WTC11 (cell line): ENCODE measurements around the gene MYO16.

Experiments used
- ATF1 ChIP-seq: sonication (generic); formaldehyde crosslinking; IDR thresholded peaks from 2 replicates; pipeline ENCODE4 v1.8.1; 2023; ENCODE audit warnings: mild to moderate bottlenecking, moderate library complexity, missing genetic modification reagents
- ATF2 ChIP-seq: sonication (generic); formaldehyde crosslinking; IDR thresholded peaks from 2 replicates; pipeline ENCODE4 v1.8.1; 2022; ENCODE audit warnings: low read depth, missing genetic modification reagents, borderline replicate concordance
- CTCF ChIP-seq: fragments of 200-600 bp; IDR thresholded peaks from 2 replicates; pipeline ENCODE4 v1.8.0; 2022; ENCODE audit warnings: antibody characterized with exemption
- ERG ChIP-seq: fragments of 250-450 bp; sonication (Bioruptor Pico); IDR thresholded peaks from 2 replicates; pipeline ENCODE4 v1.8.0; 2021; ENCODE audit warnings: mild to moderate bottlenecking
- JUN ChIP-seq: sonication (generic); formaldehyde crosslinking; IDR thresholded peaks from 2 replicates; pipeline ENCODE4 v1.8.0; 2023; ENCODE audit warnings: mild to moderate bottlenecking, missing genetic modification reagents
- PRRX2 ChIP-seq: fragments of 250-450 bp; sonication (Bioruptor Pico); IDR thresholded peaks from 2 replicates; pipeline ENCODE4 v1.8.0; 2021; ENCODE audit warnings: mild to moderate bottlenecking
- SP1 ChIP-seq: sonication (generic); formaldehyde crosslinking; conservative IDR thresholded peaks from 2 replicates; pipeline ENCODE4 v1.8.1; 2022; ENCODE audit warnings: missing genetic modification reagents
- STAT6 ChIP-seq: sonication (generic); formaldehyde crosslinking; conservative IDR thresholded peaks from 2 replicates; pipeline ENCODE4 v1.8.1; 2023; ENCODE audit warnings: mild to moderate bottlenecking, low read depth, missing genetic modification reagents, moderate library complexity
- ZNF317 ChIP-seq: sonication (generic); formaldehyde crosslinking; IDR thresholded peaks from 2 replicates; pipeline ENCODE4 v1.8.1; 2023; ENCODE audit warnings: low read depth, mild to moderate bottlenecking, moderate library complexity, missing genetic modification reagents, borderline replicate concordance

- TF ChIP-seq CTCF (no peak), STAT6 (no peak), SP1 (CRISPR knock-in tag) (no peak), ERG (CRISPR knock-in tag) (no peak), PRRX2 (CRISPR knock-in tag) (no peak), ZNF317 (no peak), JUN (CRISPR knock-in tag) (no peak), ATF1 (CRISPR knock-in tag) (no peak), ATF2 (CRISPR knock-in tag) (no peak)
These were observed 268.5 kb downstream of the MYO16 start for GRCh38 chr13:108897955-108898354.
